Measurements from ENCODE around the gene INHBB. TPM values are rescaled to one million over a fixed set of nuclear protein-coding genes. Genes with fewer than 3 reads are reported as not detected.

The INHBB gene
- total and polyA plus RNA-seq, 9 of the 15 experiments (the other 6 are each of a cell fraction or from before 2014, with no cell fraction given), result not detected

- TF ChIP-seq ATF4 (CRISPR knock-in tag; IDR thresholded peaks at IDR 0.05) (no peak), ZNF384 (IDR thresholded peaks at IDR 0.05; ENCODE audit: low read depth, low read length) (no peak), MYC (IDR thresholded peaks at IDR 0.05; ENCODE audit: low read depth, low read length) (peak; percentile 61), MYC (CRISPR knock-in tag; IDR thresholded peaks at IDR 0.05; ENCODE audit: borderline replicate concordance, low read depth) (no peak), ZNF121 (CRISPR knock-in tag; conservative IDR thresholded peaks at IDR 0.05) (no peak), NR2C2 (CRISPR knock-in tag; IDR thresholded peaks at IDR 0.05) (no peak), NR2C2 (tag; IDR thresholded peaks at IDR 0.05) (no peak), RBM17 (IDR thresholded peaks at IDR 0.05; ENCODE audit: borderline replicate concordance, low read depth, low read length) (no peak), MAX (CRISPR knock-in tag; IDR thresholded peaks at IDR 0.05) (no peak), ZBED1 (IDR thresholded peaks at IDR 0.05) (no peak), ZNF561 (CRISPR knock-in tag; conservative IDR thresholded peaks at IDR 0.05) (no peak), ZNF398 (CRISPR knock-in tag; IDR thresholded peaks at IDR 0.05) (no peak), CBFA2T2 (conservative IDR thresholded peaks at IDR 0.05) (no peak), RBM14 (IDR thresholded peaks at IDR 0.05; ENCODE audit: borderline replicate concordance, insufficient read depth, low read depth, low read length) (no peak), ZFP1 (CRISPR knock-in tag; IDR thresholded peaks at IDR 0.05) (no peak), NCOA4 (IDR thresholded peaks at IDR 0.05; ENCODE audit: partially characterized antibody) (no peak), TOE1 (IDR thresholded peaks at IDR 0.05; ENCODE audit: borderline replicate concordance) (no peak), TOE1 (CRISPR knock-in tag; IDR thresholded peaks at IDR 0.05; ENCODE audit: borderline replicate concordance, low read depth) (no peak), ELF1 (tag; IDR thresholded peaks at IDR 0.05) (no peak), TAF9B (IDR thresholded peaks at IDR 0.05; ENCODE audit: partially characterized antibody) (no peak), KLF6 (CRISPR knock-in tag; IDR thresholded peaks at IDR 0.05; ENCODE audit: borderline replicate concordance) (no peak), ZNF24 (IDR thresholded peaks at IDR 0.05) (no peak), MIER1 (IDR thresholded peaks at IDR 0.05; ENCODE audit: low read depth) (no peak), TCF15 (CRISPR knock-in tag; IDR thresholded peaks at IDR 0.05) (no peak)
Observed at GRCh38 chr2:120312860-120313694, 32.9 kb upstream of the INHBB start (continued).

All from K562 (cell line).